Measurements from ENCODE around the gene SLC24A1.

Gene SLC24A1

GRCh38 chr15:65621638-65622037 is at the start of gene SLC24A1:
Gene SLC24A1, plus strand, starts transcription at chr15:65621938. Its CDS starts 2,143 bp downstream, at chr15:65624081.
- no peak within 1 kb of the TSS for H3K4me3 ChIP-seq (ENCODE audit: low read depth, low read length)
- TF ChIP-seq, protein P1, sequence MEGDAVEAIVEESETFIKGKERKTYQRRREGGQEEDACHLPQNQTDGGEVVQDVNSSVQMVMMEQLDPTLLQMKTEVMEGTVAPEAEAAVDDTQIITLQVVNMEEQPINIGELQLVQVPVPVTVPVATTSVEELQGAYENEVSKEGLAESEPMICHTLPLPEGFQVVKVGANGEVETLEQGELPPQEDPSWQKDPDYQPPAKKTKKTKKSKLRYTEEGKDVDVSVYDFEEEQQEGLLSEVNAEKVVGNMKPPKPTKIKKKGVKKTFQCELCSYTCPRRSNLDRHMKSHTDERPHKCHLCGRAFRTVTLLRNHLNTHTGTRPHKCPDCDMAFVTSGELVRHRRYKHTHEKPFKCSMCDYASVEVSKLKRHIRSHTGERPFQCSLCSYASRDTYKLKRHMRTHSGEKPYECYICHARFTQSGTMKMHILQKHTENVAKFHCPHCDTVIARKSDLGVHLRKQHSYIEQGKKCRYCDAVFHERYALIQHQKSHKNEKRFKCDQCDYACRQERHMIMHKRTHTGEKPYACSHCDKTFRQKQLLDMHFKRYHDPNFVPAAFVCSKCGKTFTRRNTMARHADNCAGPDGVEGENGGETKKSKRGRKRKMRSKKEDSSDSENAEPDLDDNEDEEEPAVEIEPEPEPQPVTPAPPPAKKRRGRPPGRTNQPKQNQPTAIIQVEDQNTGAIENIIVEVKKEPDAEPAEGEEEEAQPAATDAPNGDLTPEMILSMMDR (IDR thresholded peaks at IDR 0.05; ENCODE audit: borderline replicate concordance, insufficient read depth, low read depth, low read length): no peak

DNA sequence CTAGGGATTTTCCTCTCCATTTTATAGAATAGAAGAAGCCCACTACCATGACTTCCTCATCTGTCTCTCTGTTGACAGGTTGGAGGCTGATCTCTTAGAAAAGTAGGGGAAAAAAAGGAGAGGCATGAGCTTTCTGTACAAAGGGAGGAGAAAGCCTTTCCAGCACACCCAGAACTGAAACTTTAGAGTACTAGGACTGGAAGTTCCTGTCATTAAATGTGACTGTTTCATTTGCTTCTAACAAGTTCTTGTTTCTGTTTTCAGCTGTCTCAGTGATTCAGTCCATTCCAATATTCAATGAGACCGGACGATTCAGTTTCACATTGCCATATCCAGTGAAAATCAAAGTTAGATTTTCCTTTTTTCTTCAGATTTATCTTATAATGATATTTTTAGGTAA is 49.8 kb upstream of the SLC24A1 start:
- H3K4me3 ChIP-seq (ENCODE audit: low read depth, low read length): no peak overlapping the region
- TF ChIP-seq, protein P1 (IDR thresholded peaks at IDR 0.05; ENCODE audit: borderline replicate concordance, insufficient read depth, low read depth, low read length): no peak

DNA sequence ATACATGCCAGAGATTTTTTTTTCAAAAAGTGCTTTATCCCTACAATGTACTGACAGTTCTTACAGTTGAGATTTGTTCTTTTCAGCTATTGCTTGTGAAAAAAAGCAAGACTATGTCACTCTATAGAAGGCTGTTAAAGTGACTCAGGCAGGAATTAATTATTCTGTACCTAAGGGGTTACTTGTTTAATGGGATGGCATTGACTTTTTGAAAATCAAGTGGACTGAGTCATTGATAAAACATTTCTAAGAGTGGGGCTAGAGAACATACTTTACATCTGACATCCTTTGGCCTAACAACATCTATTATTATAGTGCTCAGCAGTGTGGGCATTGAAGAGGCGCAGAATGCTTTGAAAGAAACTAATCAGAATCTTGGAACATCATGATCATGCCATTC is 45.1 kb upstream of the SLC24A1 start:
- TF ChIP-seq, protein P1 (IDR thresholded peaks at IDR 0.05; ENCODE audit: borderline replicate concordance, insufficient read depth, low read depth, low read length): no peak
- no peak overlapping the region for H3K4me3 ChIP-seq (ENCODE audit: low read depth, low read length)

DNA sequence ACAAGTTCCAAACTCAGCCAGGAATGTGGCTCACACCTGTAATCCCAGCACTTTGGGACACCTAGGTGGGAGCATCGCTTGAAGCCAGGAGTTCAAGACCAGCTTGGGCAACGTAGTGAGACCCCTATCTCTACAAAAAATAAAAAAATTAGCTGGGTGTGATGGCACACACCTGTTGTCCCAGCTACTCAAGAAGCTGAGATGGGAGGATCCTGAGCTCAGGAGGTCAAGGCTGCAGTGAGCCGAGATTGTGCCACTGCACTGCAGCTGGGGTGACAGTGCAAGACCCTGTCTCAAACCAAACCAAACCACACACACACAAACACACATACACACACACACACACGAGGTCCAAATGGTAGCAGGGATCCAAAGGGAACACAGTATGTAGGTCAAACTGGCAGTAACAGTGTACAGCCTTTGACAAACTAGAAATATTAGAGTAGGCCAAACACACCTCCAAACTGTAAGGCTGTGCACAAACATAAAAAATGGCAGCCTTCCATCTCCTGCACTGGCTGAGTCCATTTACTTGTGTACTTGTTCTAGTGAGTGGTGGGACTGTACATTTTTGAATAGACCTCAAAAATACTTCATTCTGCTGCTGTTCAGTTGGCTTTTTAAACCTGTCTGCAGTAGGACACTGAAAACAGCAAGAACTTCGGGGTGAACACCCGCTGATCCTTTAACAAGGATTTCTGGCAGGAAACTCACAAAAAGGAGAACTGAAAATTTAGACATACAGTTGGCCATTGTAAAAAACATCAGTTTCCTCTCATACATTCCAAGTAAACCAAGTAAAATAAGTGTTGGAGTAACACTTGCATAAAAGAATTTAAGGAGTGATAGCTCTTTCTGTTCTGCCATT is 44.4 kb upstream of the SLC24A1 start:
- no peak overlapping the region for H3K4me3 ChIP-seq (ENCODE audit: low read depth, low read length)
- TF ChIP-seq, protein P1 (IDR thresholded peaks at IDR 0.05; ENCODE audit: borderline replicate concordance, insufficient read depth, low read depth, low read length): no peak

GRCh38 chr15:65578904-65579728 is 42.6 kb upstream of the SLC24A1 start:
- TF ChIP-seq, protein P1 (IDR thresholded peaks at IDR 0.05; ENCODE audit: borderline replicate concordance, insufficient read depth, low read depth, low read length): no peak
- H3K4me3 ChIP-seq (ENCODE audit: low read depth, low read length): no peak overlapping the region

DNA sequence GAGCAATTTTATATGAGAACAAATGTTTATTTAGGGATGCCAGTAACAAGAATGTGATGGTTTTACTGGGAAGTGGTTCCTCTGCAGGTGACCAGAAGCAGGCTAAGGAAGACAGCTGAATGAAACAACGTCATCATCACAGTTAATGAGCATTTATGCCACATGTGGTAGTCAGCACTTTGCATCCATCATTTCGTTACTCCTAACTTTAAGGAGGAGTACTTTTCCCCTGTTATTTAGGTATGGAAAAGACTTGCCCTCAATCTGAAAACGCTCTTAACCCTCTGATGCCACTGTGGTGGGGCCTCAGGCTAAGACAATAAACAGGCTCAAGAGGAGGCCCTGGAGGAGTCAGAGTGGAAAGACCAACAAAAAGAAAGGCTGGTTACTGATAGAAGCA is 42.0 kb upstream of the SLC24A1 start:
- no peak overlapping the region for H3K4me3 ChIP-seq (ENCODE audit: low read depth, low read length)
- TF ChIP-seq, protein P1 (IDR thresholded peaks at IDR 0.05; ENCODE audit: borderline replicate concordance, insufficient read depth, low read depth, low read length): no peak

All from GM12875 (cell line).